ENCODE results near the gene BEST2. TPM values are rescaled to one million over a fixed set of nuclear protein-coding genes. Genes with fewer than 3 reads are reported as not detected.

Gene BEST2
- total and polyA plus RNA-seq, 2 donors (not counting 1 experiment from before 2014, with no cell fraction given), result not detected

DNA sequence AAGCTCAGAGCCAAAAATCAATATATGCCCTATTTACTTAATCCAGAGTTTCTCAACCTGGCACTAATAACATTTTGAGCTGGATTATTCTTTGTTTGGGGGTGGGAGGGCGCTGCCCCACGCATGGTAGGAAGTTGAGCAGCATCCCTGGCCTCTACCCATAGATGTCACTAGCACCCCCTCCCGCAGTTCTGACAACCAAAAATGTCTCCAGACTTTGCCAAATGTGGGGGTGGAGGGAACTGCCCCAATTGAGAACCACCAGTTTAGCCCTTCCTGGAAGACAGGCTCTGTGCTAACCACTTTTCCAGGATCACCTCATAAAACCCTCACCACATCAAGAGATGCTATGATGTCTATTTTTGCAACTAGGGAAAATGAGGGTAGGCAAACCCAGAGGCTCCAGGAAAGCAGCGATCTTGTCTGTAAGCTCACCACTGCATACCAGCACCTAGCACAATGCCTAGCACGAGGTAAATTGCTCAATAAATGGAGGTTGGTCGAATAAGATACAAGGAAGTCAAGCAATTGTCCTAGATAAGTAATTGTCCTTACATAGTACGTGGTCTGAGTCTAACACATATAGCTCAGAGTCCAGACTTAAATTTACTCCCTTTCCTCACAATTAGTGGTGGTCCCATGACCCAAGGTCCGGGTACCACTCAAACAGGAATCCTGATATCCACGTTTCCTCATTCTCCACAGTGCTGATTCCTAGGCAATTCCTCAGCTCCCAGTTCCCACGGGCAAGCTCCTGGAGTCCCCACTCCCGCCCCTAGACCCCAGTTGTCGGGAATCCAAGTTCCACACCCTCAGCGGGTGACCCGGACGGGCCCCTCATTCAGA, 18.0 kb upstream of the BEST2 start:
- DNase-seq (ENCODE audit: low read depth in 2 of 2), result peak; percentile 45 to 62
- Histone ChIP-seq H3K27me3 (ENCODE audit: control insufficient read depth, insufficient read depth, low read length) (no peaks in the 10 kb centered on the region), H3K9me3 (ENCODE audit: control insufficient read depth, insufficient read depth, low read depth, low read length) (no peaks in the 10 kb centered on the region), H3K27ac (ENCODE audit: insufficient read depth, low read length) (peak overlapping the region; percentile 95), H3K36me3 (ENCODE audit: control insufficient read depth, insufficient read depth, low read length) (peaks cover 19% of the 10 kb centered on the region), H3K9ac (ENCODE audit: insufficient read depth, low read length) (peak overlapping the region; percentile 99), H3K79me2 (ENCODE audit: control insufficient read depth, insufficient read depth, low read length) (peaks cover 60% of the 10 kb centered on the region), H2AFZ (ENCODE audit: low read length) (no peak overlapping the region), H3K4me2 (ENCODE audit: extremely low read depth, insufficient read depth, low read length) (peak overlapping the region; percentile 96), H3K4me1 (ENCODE audit: control insufficient read depth, extremely low read depth, insufficient read depth, low read length) (peaks cover 13% of the 10 kb centered on the region), H3K4me3 (replicated peaks in 1 of 4; ENCODE audit: control extremely low read depth in 1 of 4, insufficient read depth in 1 of 4, low read depth in 3 of 4, low read length in 4 of 4) (peak overlapping the region; percentile 93 to 100 (median 98)), H4K20me1 (ENCODE audit: control insufficient read depth, extremely low read depth, insufficient read depth, low read length) (no peaks in the 10 kb centered on the region)
- TF ChIP-seq EZH2 (IDR thresholded peaks at IDR 0.05; ENCODE audit: low read length, missing control alignments), result no peak
- TF ChIP-seq, protein P1, sequence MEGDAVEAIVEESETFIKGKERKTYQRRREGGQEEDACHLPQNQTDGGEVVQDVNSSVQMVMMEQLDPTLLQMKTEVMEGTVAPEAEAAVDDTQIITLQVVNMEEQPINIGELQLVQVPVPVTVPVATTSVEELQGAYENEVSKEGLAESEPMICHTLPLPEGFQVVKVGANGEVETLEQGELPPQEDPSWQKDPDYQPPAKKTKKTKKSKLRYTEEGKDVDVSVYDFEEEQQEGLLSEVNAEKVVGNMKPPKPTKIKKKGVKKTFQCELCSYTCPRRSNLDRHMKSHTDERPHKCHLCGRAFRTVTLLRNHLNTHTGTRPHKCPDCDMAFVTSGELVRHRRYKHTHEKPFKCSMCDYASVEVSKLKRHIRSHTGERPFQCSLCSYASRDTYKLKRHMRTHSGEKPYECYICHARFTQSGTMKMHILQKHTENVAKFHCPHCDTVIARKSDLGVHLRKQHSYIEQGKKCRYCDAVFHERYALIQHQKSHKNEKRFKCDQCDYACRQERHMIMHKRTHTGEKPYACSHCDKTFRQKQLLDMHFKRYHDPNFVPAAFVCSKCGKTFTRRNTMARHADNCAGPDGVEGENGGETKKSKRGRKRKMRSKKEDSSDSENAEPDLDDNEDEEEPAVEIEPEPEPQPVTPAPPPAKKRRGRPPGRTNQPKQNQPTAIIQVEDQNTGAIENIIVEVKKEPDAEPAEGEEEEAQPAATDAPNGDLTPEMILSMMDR (conservative IDR thresholded peaks at IDR 0.05 in 1 of 2, IDR thresholded peaks at IDR 0.05 in 1 of 2; ENCODE audit: low read depth in 1 of 2, low read length in 2 of 2), result peak; percentile 40 to 44

DNA sequence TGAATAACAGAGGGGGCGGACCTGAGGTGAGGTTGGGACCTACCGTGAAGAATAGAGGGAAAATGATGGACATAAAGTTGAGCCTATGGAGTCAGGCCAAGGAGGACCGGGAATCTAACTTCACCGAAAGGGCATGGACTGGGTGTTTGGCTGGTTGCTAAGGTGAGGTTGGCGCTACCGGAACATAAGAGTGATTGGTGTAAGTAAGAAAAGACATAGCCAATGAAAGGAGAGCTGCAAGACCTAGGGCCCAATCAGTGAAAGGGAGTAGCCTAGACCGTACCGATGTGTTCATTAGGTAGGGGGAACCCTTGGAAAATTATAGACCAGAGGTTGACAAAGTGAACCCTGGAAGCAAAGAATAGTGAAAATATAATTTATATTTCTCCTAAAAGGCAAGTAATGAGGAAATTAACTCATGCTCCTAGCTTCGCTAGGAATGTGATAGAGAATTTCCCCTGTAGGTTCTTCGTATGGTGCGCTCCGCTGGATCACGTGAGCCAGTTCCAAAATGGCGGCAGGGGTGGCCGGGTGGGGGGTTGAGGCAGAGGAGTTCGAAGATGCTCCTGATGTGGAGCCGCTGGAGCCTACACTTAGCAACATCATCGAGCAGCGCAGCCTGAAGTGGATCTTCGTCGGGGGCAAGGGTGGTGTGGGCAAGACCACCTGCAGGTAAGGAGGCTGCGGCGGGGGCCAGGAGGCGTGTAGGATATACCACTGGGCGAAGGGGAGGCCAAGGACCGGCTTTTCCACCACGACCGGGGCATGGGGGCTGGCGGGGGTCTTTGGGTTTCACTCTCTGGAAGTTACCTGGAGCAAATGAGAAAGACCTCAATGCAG, 14.4 kb upstream of the BEST2 start, which contains the start of gene GET3:
TSS of gene GET3 (plus strand) at position 503 of the 840 bp plus-strand sequence. CDS start at position 512, 9 bp downstream.
- H3K4me2 ChIP-seq (ENCODE audit: extremely low read depth, insufficient read depth, low read length), result peak within 1 kb of the TSS; percentile 87
- peaks cover 37% of the 10 kb centered on the region for H3K79me2 ChIP-seq (ENCODE audit: control insufficient read depth, insufficient read depth, low read length)
- H2AFZ ChIP-seq (ENCODE audit: low read length), result peak within 1 kb of the TSS; percentile 81
- peak; percentile 100 for DNase-seq (ENCODE audit: low read depth in 2 of 2)
- H3K27ac ChIP-seq (ENCODE audit: insufficient read depth, low read length), result peak within 1 kb of the TSS; percentile 93
- no peaks in the 10 kb centered on the region for H3K9me3 ChIP-seq (ENCODE audit: control insufficient read depth, insufficient read depth, low read depth, low read length)
- H3K4me3 ChIP-seq (replicated peaks in 1 of 4; ENCODE audit: control extremely low read depth in 1 of 4, insufficient read depth in 1 of 4, low read depth in 3 of 4, low read length in 4 of 4), result peak within 1 kb of the TSS; percentile 72 to 87 (median 84)
- H4K20me1 ChIP-seq (ENCODE audit: control insufficient read depth, extremely low read depth, insufficient read depth, low read length), result no peaks in the 10 kb centered on the region
- H3K36me3 ChIP-seq (ENCODE audit: control insufficient read depth, insufficient read depth, low read length), result no peaks in the 10 kb centered on the region
- no peaks in the 10 kb centered on the region for H3K27me3 ChIP-seq (ENCODE audit: control insufficient read depth, insufficient read depth, low read length)
- peaks cover 13% of the 10 kb centered on the region for H3K4me1 ChIP-seq (ENCODE audit: control insufficient read depth, extremely low read depth, insufficient read depth, low read length)
- TF ChIP-seq, protein P1 (conservative IDR thresholded peaks at IDR 0.05 in 1 of 2, IDR thresholded peaks at IDR 0.05 in 1 of 2; ENCODE audit: low read depth in 1 of 2, low read length in 2 of 2), result no peak
- no peak for TF ChIP-seq EZH2 (IDR thresholded peaks at IDR 0.05; ENCODE audit: low read length, missing control alignments)
- peak within 1 kb of the TSS; percentile 75 for H3K9ac ChIP-seq (ENCODE audit: insufficient read depth, low read length)

DNA sequence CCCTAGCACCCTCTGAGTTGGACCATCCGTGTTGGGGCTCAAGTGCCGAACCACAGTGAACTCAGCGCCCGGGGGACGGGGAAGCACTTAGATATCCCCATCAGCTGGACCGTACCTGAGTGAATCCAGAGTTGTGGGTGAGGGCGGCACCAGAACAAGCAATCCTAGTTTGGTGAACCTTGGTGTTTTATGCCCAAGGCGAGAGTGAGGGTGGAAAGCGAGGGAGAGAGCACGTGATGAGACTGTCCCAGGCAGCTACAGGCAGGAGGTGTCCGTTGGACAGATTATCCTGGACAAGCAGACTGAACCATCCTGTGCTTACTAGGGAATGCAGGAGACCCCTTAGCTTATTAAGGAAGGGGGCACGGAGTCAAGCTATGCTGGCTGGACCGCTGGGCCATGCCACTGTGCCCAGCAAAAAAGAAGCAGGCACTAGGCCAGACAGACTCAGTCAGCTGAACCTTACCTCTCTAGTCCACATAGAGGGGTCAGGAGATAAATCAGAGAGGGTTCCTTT, 13.7 kb upstream of the BEST2 start:
- Histone ChIP-seq H3K27me3 (ENCODE audit: control insufficient read depth, insufficient read depth, low read length) (no peaks in the 10 kb centered on the region), H3K79me2 (ENCODE audit: control insufficient read depth, insufficient read depth, low read length) (peaks cover 31% of the 10 kb centered on the region), H3K4me1 (ENCODE audit: control insufficient read depth, extremely low read depth, insufficient read depth, low read length) (peaks cover 8% of the 10 kb centered on the region), H3K27ac (ENCODE audit: insufficient read depth, low read length) (peak overlapping the region; percentile 93), H3K4me3 (replicated peaks in 1 of 4; ENCODE audit: control extremely low read depth in 1 of 4, insufficient read depth in 1 of 4, low read depth in 3 of 4, low read length in 4 of 4) (peak overlapping the region; percentile 72 to 87 (median 84)), H4K20me1 (ENCODE audit: control insufficient read depth, extremely low read depth, insufficient read depth, low read length) (no peaks in the 10 kb centered on the region), H3K9me3 (ENCODE audit: control insufficient read depth, insufficient read depth, low read depth, low read length) (no peaks in the 10 kb centered on the region), H3K36me3 (ENCODE audit: control insufficient read depth, insufficient read depth, low read length) (no peaks in the 10 kb centered on the region), H3K9ac (ENCODE audit: insufficient read depth, low read length) (peak overlapping the region; percentile 75), H2AFZ (ENCODE audit: low read length) (no peak overlapping the region), H3K4me2 (ENCODE audit: extremely low read depth, insufficient read depth, low read length) (peak overlapping the region; percentile 87)
- TF ChIP-seq EZH2 (IDR thresholded peaks at IDR 0.05; ENCODE audit: low read length, missing control alignments), result no peak
- TF ChIP-seq, protein P1 (conservative IDR thresholded peaks at IDR 0.05 in 1 of 2, IDR thresholded peaks at IDR 0.05 in 1 of 2; ENCODE audit: low read depth in 1 of 2, low read length in 2 of 2), result no peak
- no peak for DNase-seq (ENCODE audit: low read depth in 2 of 2)

Data from fibroblast of lung (primary cell).